PFSK-1 (cell line): Measurements from ENCODE around the gene SP110.

Source experiments
- FOXP2 ChIP-seq: optimal IDR thresholded peaks from 2 replicates; pipeline ENCODE3; 2011; ENCODE audit warnings: borderline replicate concordance, control low read depth, inconsistent platforms; ENCODE audit not compliant: insufficient read depth; ENCODE audit errors: extremely low read length, extremely low read depth
- POLR2AphosphoS5 ChIP-seq: IDR thresholded peaks from 2 replicates; pipeline ENCODE4 v1.6.1; 2012; ENCODE audit warnings: low read depth, mild to moderate bottlenecking, control low read depth, low read length, moderate library complexity
- REST ChIP-seq, 2 experiments: IDR thresholded peaks; 2 replicates each; pipeline versions ENCODE4 v1.6.1 to v1.8.0; 2011 to 2012; ENCODE audit warnings: low read depth in 2 of 2, low read length in 2 of 2, control low read depth in 1 of 2, inconsistent platforms in 1 of 2, mild to moderate bottlenecking in 1 of 2, moderate library complexity in 1 of 2; ENCODE audit not compliant: insufficient read depth in 1 of 2
- SIN3A ChIP-seq: IDR thresholded peaks from 2 replicates; pipeline ENCODE4 v1.6.1; 2012; ENCODE audit warnings: mild to moderate bottlenecking, low read length, moderate library complexity, borderline replicate concordance; ENCODE audit not compliant: insufficient read depth
- TAF1 ChIP-seq: IDR thresholded peaks from 2 replicates; pipeline ENCODE4 v1.6.1; 2012; ENCODE audit warnings: low read length, control low read depth, borderline replicate concordance; ENCODE audit not compliant: insufficient read depth

Gene SP110

DNA sequence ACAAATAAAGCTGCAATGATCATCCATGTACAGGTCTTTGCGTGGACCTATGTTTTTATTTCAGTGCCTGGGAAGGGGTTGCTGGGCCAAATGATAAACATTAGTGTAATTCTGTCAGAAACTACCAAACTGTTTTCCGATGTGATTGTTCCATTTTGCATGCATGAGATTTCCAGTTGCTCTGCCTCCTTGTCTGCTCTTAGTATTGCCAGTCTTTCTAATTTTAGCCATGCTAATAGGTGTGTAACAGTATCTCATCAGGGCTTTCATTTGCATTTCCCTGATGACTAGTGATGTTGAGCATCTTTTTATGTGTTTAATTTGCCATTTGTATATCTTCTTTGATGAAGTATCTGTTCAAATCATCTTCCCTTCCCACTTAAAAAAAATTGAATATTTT, 67.5 kb downstream of the SP110 start:
- TF ChIP-seq FOXP2 (no peak), REST (IDR thresholded peaks at IDR 0.05; ENCODE audit: insufficient read depth in 1 of 2, low read depth in 2 of 2, low read length in 2 of 2) (no peak), POLR2AphosphoS5 (no peak), TAF1 (no peak)

- no peak for TF ChIP-seq SIN3A
Observed at GRCh38 chr2:230144355-230144754, 75.4 kb downstream of the SP110 start.

GRCh38 chr2:230140667-230141066, 79.1 kb downstream of the SP110 start:
- no peak for TF ChIP-seq FOXP2

GRCh38 chr2:230137902-230138539, 81.8 kb downstream of the SP110 start:
- TF ChIP-seq POLR2AphosphoS5 (no peak), TAF1 (no peak), FOXP2 (no peak), REST (IDR thresholded peaks at IDR 0.05; ENCODE audit: insufficient read depth in 1 of 2, low read depth in 2 of 2, low read length in 2 of 2) (no peak), SIN3A (no peak)

GRCh38 chr2:230135130-230135525, 84.7 kb downstream of the SP110 start:
- TF ChIP-seq TAF1 (no peak), REST (IDR thresholded peaks at IDR 0.05; ENCODE audit: insufficient read depth in 1 of 2, low read depth in 2 of 2, low read length in 2 of 2) (no peak), SIN3A (no peak), POLR2AphosphoS5 (no peak), FOXP2 (no peak)

GRCh38 chr2:230134496-230135129, 85.2 kb downstream of the SP110 start:
- TF ChIP-seq REST (IDR thresholded peaks at IDR 0.05; ENCODE audit: insufficient read depth in 1 of 2, low read depth in 2 of 2, low read length in 2 of 2) = no peak
- TF ChIP-seq FOXP2 = no peak
- TF ChIP-seq TAF1 = no peak
- no peak for TF ChIP-seq POLR2AphosphoS5
- TF ChIP-seq SIN3A = no peak
